H1 (cell line): ENCODE results near the gene ZBTB22. TPM values are rescaled to one million over a fixed set of nuclear protein-coding genes. Genes with fewer than 3 reads are reported as not detected.

ENCODE experiments used
- CTCF ChIA-PET: fragments of 300-600 bp; sonication (Branson Sonifier 250); formaldehyde crosslinking; loops from one replicate; lab custom pipeline; 2021; ENCODE audit not compliant: partially characterized antibody; lab: Charles Lee
- POLR2A ChIA-PET: fragments of 300-600 bp; sonication (Branson Sonifier 250); formaldehyde crosslinking; loops from one replicate; lab custom pipeline; 2021; ENCODE audit warnings: inconsistent platforms; ENCODE audit not compliant: partially characterized antibody; lab: Charles Lee
- DNase-seq, 2 experiments: peaks; one replicate each; pipeline versions ENCODE4 v3.0.0 to v3.0.0-alpha.2; 2010 to 2022; ENCODE audit warnings: low spot score in 2 of 2, low read depth in 1 of 2, mixed read lengths in 1 of 2
- FAIRE-seq: peaks from 2 replicates; lab custom pipeline; 2011; peaks lifted over from hg19 to GRCh38; lab: Jason Lieb, UNC
- H2AFZ ChIP-seq: 2 replicates; pipeline ENCODE4 v1.8.1; 2012; ENCODE audit warnings: low read length, inconsistent platforms
- H2AK5ac ChIP-seq: 2 replicates; pipeline ENCODE4 v1.6.1; 2013; ENCODE audit warnings: low read depth, low read length
- H2BK120ac ChIP-seq: replicated peaks from 2 replicates; pipeline ENCODE3; 2013; ENCODE audit warnings: low read depth, low read length, inconsistent platforms
- H2BK12ac ChIP-seq: 2 replicates; pipeline ENCODE4 v1.6.1; 2013; ENCODE audit warnings: low read depth, low read length
- H2BK15ac ChIP-seq: 2 replicates; pipeline ENCODE4 v1.6.1; 2013; ENCODE audit warnings: low read length
- H2BK20ac ChIP-seq: 2 replicates; pipeline ENCODE4 v1.6.1; 2013; ENCODE audit warnings: low read length
- H2BK5ac ChIP-seq: 2 replicates; pipeline ENCODE4 v1.6.1; 2013; ENCODE audit warnings: low read depth, low read length
- H3K14ac ChIP-seq: 2 replicates; pipeline ENCODE4 v1.6.1; 2013; ENCODE audit warnings: inconsistent platforms; ENCODE audit not compliant: insufficient read length
- H3K18ac ChIP-seq: 2 replicates; pipeline ENCODE4 v1.6.1; 2013; ENCODE audit warnings: low read length; ENCODE audit errors: extremely low read depth
- H3K23ac ChIP-seq: 2 replicates; pipeline ENCODE4 v1.6.1; 2013; ENCODE audit warnings: inconsistent platforms; ENCODE audit not compliant: insufficient read length
- H3K23me2 ChIP-seq: 2 replicates; pipeline ENCODE4 v1.6.1; 2013; ENCODE audit warnings: low read depth, low read length
- H3K27ac ChIP-seq: 2 replicates; pipeline ENCODE4 v1.6.1; 2011; ENCODE audit warnings: low read depth, low read length, inconsistent platforms
- H3K27me3 ChIP-seq, 4 experiments: replicated peaks in 1 of 4; 1 replicate in 1 of 4; 2 replicates in 3 of 4; pipeline versions ENCODE4 v1.6.1 to v1.8.1; 2011 to 2013; ENCODE audit warnings: low read length in 3 of 4, mild to moderate bottlenecking in 3 of 4, inconsistent platforms in 2 of 4, mixed read lengths in 2 of 4, moderate library complexity in 1 of 4; ENCODE audit not compliant: control insufficient read depth in 3 of 4, insufficient read depth in 3 of 4; ENCODE audit errors: extremely low read depth in 1 of 4
- H3K36me3 ChIP-seq, 4 experiments: 2 replicates each; pipeline versions ENCODE4 v1.6.1 to v1.8.1; 2011 to 2013; ENCODE audit warnings: mild to moderate bottlenecking in 4 of 4, low read length in 3 of 4, moderate library complexity in 2 of 4, control low read depth in 1 of 4, inconsistent platforms in 1 of 4; ENCODE audit not compliant: insufficient read depth in 4 of 4, control insufficient read depth in 2 of 4
- H3K4ac ChIP-seq: replicated peaks from 2 replicates; pipeline ENCODE3; 2013; ENCODE audit warnings: low read length, low read depth, mixed read lengths, inconsistent platforms; ENCODE audit not compliant: insufficient read length
- H3K4me1 ChIP-seq, 4 experiments: replicated peaks in 1 of 4; 1 replicate in 1 of 4; 2 replicates in 3 of 4; pipeline versions ENCODE4 v1.6.1 to v1.8.1; 2011 to 2013; ENCODE audit warnings: low read length in 3 of 4, inconsistent platforms in 2 of 4, mixed read lengths in 1 of 4; ENCODE audit not compliant: insufficient read depth in 4 of 4, control insufficient read depth in 3 of 4
- H3K4me2 ChIP-seq, 2 experiments: 2 replicates each; pipeline versions ENCODE4 v1.6.1 to v1.8.1; 2011 to 2013; ENCODE audit warnings: low read depth in 2 of 2, low read length in 2 of 2, control low read depth in 1 of 2, inconsistent platforms in 1 of 2, mild to moderate bottlenecking in 1 of 2; ENCODE audit not compliant: insufficient read depth in 1 of 2
- H3K4me3 ChIP-seq, 4 experiments: fragments of 200-600, 300-600 bp in 1 of 4; sonication (generic), shearing (Covaris generic), sonication (Bioruptor Twin) in 1 of 4; 2 replicates each; pipeline versions ENCODE4 v1.5.1 to v1.8.1; 2011 to 2016; ENCODE audit warnings: low read length in 4 of 4, low read depth in 3 of 4, control low read depth in 2 of 4, inconsistent platforms in 2 of 4, mild to moderate bottlenecking in 2 of 4, mixed read lengths in 1 of 4, moderate library complexity in 1 of 4; ENCODE audit not compliant: insufficient read depth in 2 of 4; ENCODE audit errors: extremely low read depth in 1 of 4
- H3K56ac ChIP-seq: replicated peaks from 2 replicates; pipeline ENCODE3; 2013; ENCODE audit warnings: low read depth, mild to moderate bottlenecking, mixed read lengths, low read length, inconsistent platforms; ENCODE audit not compliant: insufficient read length
- H3K79me1 ChIP-seq: 2 replicates; pipeline ENCODE4 v1.6.1; 2013; ENCODE audit warnings: low read depth, low read length, control low read depth
- H3K79me2 ChIP-seq, 2 experiments: 2 replicates each; pipeline versions ENCODE4 v1.6.1 to v1.8.1; 2012 to 2013; ENCODE audit warnings: low read length in 2 of 2, mild to moderate bottlenecking in 2 of 2, inconsistent platforms in 1 of 2; ENCODE audit not compliant: insufficient read depth in 2 of 2, control insufficient read depth in 1 of 2
- H3K9ac ChIP-seq, 4 experiments: replicated peaks in 1 of 4; 1 replicate in 1 of 4; 2 replicates in 3 of 4; pipeline versions ENCODE4 v1.6.1 to v1.8.1; 2011 to 2013; ENCODE audit warnings: low read depth in 3 of 4, low read length in 3 of 4, control low read depth in 2 of 4, mild to moderate bottlenecking in 2 of 4, moderate library complexity in 2 of 4, inconsistent platforms in 1 of 4; ENCODE audit errors: extremely low read depth in 1 of 4
- H3K9me3 ChIP-seq, 2 experiments: 2 replicates each; pipeline versions ENCODE4 v1.6.1 to v1.8.1; 2012 to 2013; ENCODE audit warnings: mild to moderate bottlenecking in 2 of 2, moderate library complexity in 2 of 2, control low read depth in 1 of 2, inconsistent platforms in 1 of 2, low read depth in 1 of 2, low read length in 1 of 2, mixed read lengths in 1 of 2; ENCODE audit not compliant: insufficient read depth in 2 of 2
- H4K20me1 ChIP-seq, 2 experiments: replicated peaks in 1 of 2; 2 replicates each; pipeline versions ENCODE3 to v1.8.1; 2011 to 2013; ENCODE audit warnings: inconsistent platforms in 2 of 2, low read length in 2 of 2, mild to moderate bottlenecking in 1 of 2; ENCODE audit not compliant: insufficient read depth in 2 of 2, control insufficient read depth in 1 of 2
- H4K5ac ChIP-seq: 2 replicates; pipeline ENCODE4 v1.6.1; 2013; ENCODE audit warnings: low read length, low read depth, mixed read lengths, inconsistent platforms; ENCODE audit not compliant: insufficient read length
- H4K8ac ChIP-seq: 2 replicates; pipeline ENCODE4 v1.8.0; 2013; ENCODE audit warnings: mild to moderate bottlenecking, moderate library complexity, low read length, inconsistent platforms; ENCODE audit not compliant: insufficient read depth; ENCODE audit errors: extremely low read depth
- H4K91ac ChIP-seq: replicated peaks from 2 replicates; pipeline ENCODE3; 2013; ENCODE audit warnings: low read length, mixed read lengths, inconsistent platforms; ENCODE audit not compliant: insufficient read length
- CBX5 ChIP-seq: fragments of 300-800, 300-1000 bp; sonication (generic); IDR thresholded peaks from 2 replicates; pipeline ENCODE4 v1.7.1; 2016; ENCODE audit warnings: antibody characterized with exemption, low read length, low read depth
- CHD1 ChIP-seq: IDR thresholded peaks from 2 replicates; pipeline ENCODE4 v1.6.1; 2012; ENCODE audit warnings: low read depth, low read length, improper control_type of control experiment
- EP300 ChIP-seq, 2 experiments: IDR thresholded peaks; 1 replicate in 1 of 2; 2 replicates in 1 of 2; pipeline ENCODE4 v1.6.1; 2011 to 2012; ENCODE audit warnings: low read depth in 2 of 2, low read length in 2 of 2, mild to moderate bottlenecking in 2 of 2, borderline replicate concordance in 1 of 2, inconsistent platforms in 1 of 2, moderate library complexity in 1 of 2
- KDM1A ChIP-seq: fragments of 200-600, 300-600 bp; sonication (generic); IDR thresholded peaks from 2 replicates; pipeline ENCODE4 v1.7.1; 2016; ENCODE audit warnings: mild to moderate bottlenecking, low read length, borderline replicate concordance
- RAD21 ChIP-seq, 2 experiments: IDR thresholded peaks in 1 of 2; conservative IDR thresholded peaks in 1 of 2; 2 replicates each; pipeline ENCODE4 v1.6.1; 2011; ENCODE audit warnings: low read depth in 2 of 2, low read length in 2 of 2, improper control_type of control experiment in 1 of 2, inconsistent platforms in 1 of 2, mild to moderate bottlenecking in 1 of 2, moderate library complexity in 1 of 2
- RBBP5 ChIP-seq: IDR thresholded peaks from 2 replicates; pipeline ENCODE4 v1.7.1; 2012; ENCODE audit warnings: low read depth, mild to moderate bottlenecking, inconsistent platforms, low read length, moderate library complexity, borderline replicate concordance
- TBP ChIP-seq: IDR thresholded peaks from 2 replicates; pipeline ENCODE4 v1.6.1; 2011; ENCODE audit warnings: low read depth, low read length, improper control_type of control experiment
- TEAD4 ChIP-seq: IDR thresholded peaks from 2 replicates; pipeline ENCODE4 v1.6.1; 2012; ENCODE audit warnings: low read depth, low read length, inconsistent platforms, mixed read lengths
- WGBS, 2 experiments: shearing (Covaris generic) in 1 of 2; methylation state at CpG; one replicate each; pipeline versions ENCODE4 v1.1.6 to v1.1.7; 2013 to 2015; ENCODE audit warnings: low lambda C conversion rate in 2 of 2, mixed read lengths in 2 of 2, inconsistent platforms in 1 of 2, low coverage in 1 of 2, missing lambda C conversion rate in 1 of 2; ENCODE audit not compliant: insufficient replicate concordance in 2 of 2, insufficient coverage in 1 of 2, insufficient read length in 1 of 2; ENCODE audit errors: extremely low coverage in 1 of 2, missing lambda C conversion rate in 1 of 2; 5-methylcytosine and 5-hydroxymethylcytosine counted together
- polyA plus RNA-seq, 7 experiments: library from polyadenylated mRNA; depleted of rRNA in 3 of 7; stranded (reverse) in 5 of 7; unstranded in 2 of 7; fragments of >200 nt in 5 of 7; fragments of 200-250 nt in 2 of 7; gene quantifications; 1 replicate in 5 of 7; 2 replicates in 1 of 7; 4 replicates in 1 of 7; pipeline versions ENCODE4 v1.2.1 to v1.2.3, GENCODE V29; 2011 to 2013; ENCODE audit warnings: missing spikeins in 2 of 7, mixed read lengths in 2 of 7
- total RNA-seq: library from RNA; stranded (reverse); fragmentation: NEBNext Ultra II Directional; extraction: Animal tissue kit (Norgen Biotek cat#: 25700); gene quantifications from 2 replicates; pipeline ENCODE4 v1.2.1, GENCODE V29; 2021
- TF ChIP-seq, protein P1 (sequence below): IDR thresholded peaks from 2 replicates; pipeline ENCODE4 v1.6.1; 2012; ENCODE audit warnings: low read length, inconsistent platforms

The ZBTB22 gene
- total and polyA plus RNA-seq, 2 of the 8 experiments (the other 6 are each of a cell fraction or from before 2014, with no cell fraction given): 7.4 to 9.9 TPM

DNA sequence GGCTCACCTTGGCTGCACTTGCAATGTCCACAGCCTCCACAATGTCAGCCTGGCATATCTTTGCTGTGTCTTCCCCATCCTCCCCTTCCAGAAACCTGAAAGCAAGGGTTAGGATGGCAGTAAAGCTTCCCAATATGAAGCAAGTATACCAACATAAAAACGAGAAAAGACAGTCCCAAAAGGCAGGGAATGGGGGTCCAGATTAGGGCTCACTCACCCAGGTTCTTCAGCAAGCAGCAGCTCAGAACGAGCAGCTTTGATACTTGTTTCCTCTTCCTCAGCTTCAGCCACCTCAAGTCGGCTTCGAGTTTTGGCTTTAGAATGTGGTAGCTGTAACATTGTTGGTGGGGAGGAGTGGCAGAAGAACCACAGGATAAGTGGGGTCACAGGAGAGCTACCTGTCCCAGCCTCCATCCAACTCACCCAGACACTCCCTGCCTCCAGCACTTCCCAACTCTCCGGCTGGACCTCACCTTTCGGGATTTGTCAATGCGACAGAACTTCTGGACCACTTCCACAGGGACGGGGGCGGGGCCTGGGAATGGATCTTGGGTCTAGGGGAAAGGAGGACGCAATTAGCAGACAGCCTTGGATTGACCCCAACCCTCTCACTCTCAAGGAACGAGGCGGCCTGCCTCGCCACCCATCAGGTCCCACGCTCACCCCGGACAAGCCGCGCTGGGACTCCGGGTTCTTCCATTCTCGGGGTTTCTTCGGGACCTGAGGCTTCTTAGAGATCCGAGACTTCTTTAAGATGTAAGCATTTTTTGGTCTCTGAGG is 29.2 kb downstream of the ZBTB22 start:
- H4K91ac ChIP-seq: no peak overlapping the region
- peak overlapping the region; percentile 74 to 97 (median 84) for H3K4me3 ChIP-seq
- peaks cover 0 to 11% (median 5%) of the 10 kb centered on the region in 4 experiments; a peak in 5 of 7 replicates for H3K4me1 ChIP-seq
- DNase-seq (no peak), FAIRE-seq (no peak)
- peaks cover 8% of the 10 kb centered on the region; the same call in 1 of the 2 replicates for H3K23me2 ChIP-seq
- H4K20me1 ChIP-seq: peaks cover 0 to 2% of the 10 kb centered on the region in 2 experiments
- CTCF ChIA-PET: interaction anchor here (0.5 to 7.2 kb wide), 6 partner anchors 9 to 363 kb away, joined by 3 to 81 read pairs (median 4); partner anchors contain the start of genes B3GALT4 and RGL2
- no peak overlapping the region for H3K4ac ChIP-seq
- peak overlapping the region; percentile 21 for H3K56ac ChIP-seq
- peak overlapping the region; percentile 76 to 92 for H3K4me2 ChIP-seq
- H3K18ac ChIP-seq: no peak overlapping the region
- peak overlapping the region in 3 of 4 experiments; percentile 39 to 56 (median 52); a peak in 5 of 7 replicates for H3K9ac ChIP-seq
- H3K27me3 ChIP-seq: no peaks in the 10 kb centered on the region
- H2BK20ac ChIP-seq: no peak overlapping the region
- 28% methylated on average over 21 of the region's 21 CpGs; no CpG with 5 or more reads in 1 of the 2 experiments for WGBS, 2 experiments
- no peak overlapping the region for H3K23ac ChIP-seq
- H4K8ac ChIP-seq: peak overlapping the region; percentile 66
- no peak overlapping the region for H2BK12ac ChIP-seq
- H2BK5ac ChIP-seq: no peak overlapping the region
- H4K5ac ChIP-seq: no peak overlapping the region
- peaks cover 8% of the 10 kb centered on the region; the same call in 1 of the 2 replicates for H3K79me1 ChIP-seq
- no peak overlapping the region for H3K14ac ChIP-seq
- H3K27ac ChIP-seq: no peak overlapping the region
- peaks cover 4 to 31% of the 10 kb centered on the region in 2 experiments; a peak in 3 of 4 replicates for H3K79me2 ChIP-seq
- H2AFZ ChIP-seq: no peak overlapping the region
- peaks cover 15 to 39% (median 29%) of the 10 kb centered on the region in 4 experiments for H3K36me3 ChIP-seq
- POLR2A ChIA-PET: interaction anchor here (1.5 to 16.7 kb wide), 5 partner anchors 9 to 81 kb away, joined by 3 to 337 read pairs (median 70); partner anchors contain the start of genes B3GALT4, RGL2, RPS18 and TAPBP
- no peaks in the 10 kb centered on the region; a peak in 1 of 4 replicates for H3K9me3 ChIP-seq
- no peak overlapping the region for H2BK15ac ChIP-seq
- no peak overlapping the region for H2BK120ac ChIP-seq
- no peak overlapping the region for H2AK5ac ChIP-seq
- no peak for TF ChIP-seq RBBP5
- TF ChIP-seq, protein P1, sequence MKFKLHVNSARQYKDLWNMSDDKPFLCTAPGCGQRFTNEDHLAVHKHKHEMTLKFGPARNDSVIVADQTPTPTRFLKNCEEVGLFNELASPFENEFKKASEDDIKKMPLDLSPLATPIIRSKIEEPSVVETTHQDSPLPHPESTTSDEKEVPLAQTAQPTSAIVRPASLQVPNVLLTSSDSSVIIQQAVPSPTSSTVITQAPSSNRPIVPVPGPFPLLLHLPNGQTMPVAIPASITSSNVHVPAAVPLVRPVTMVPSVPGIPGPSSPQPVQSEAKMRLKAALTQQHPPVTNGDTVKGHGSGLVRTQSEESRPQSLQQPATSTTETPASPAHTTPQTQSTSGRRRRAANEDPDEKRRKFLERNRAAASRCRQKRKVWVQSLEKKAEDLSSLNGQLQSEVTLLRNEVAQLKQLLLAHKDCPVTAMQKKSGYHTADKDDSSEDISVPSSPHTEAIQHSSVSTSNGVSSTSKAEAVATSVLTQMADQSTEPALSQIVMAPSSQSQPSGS: no peak
- no peak for TF ChIP-seq CBX5
- no peak for TF ChIP-seq TBP
- no peak for TF ChIP-seq RAD21 (IDR thresholded peaks at IDR 0.05 in 1 of 2, conservative IDR thresholded peaks at IDR 0.05 in 1 of 2; ENCODE audit: low read depth in 2 of 2, low read length in 2 of 2)
- no peak for TF ChIP-seq TEAD4
- TF ChIP-seq CHD1: no peak
- no peak for TF ChIP-seq KDM1A
- TF ChIP-seq EP300 (IDR thresholded peaks at IDR 0.05; ENCODE audit: borderline replicate concordance in 1 of 2, low read depth in 2 of 2, low read length in 2 of 2): no peak
